PC-3 (cell line): Measurements from ENCODE around the gene LPAR1. TPM values are rescaled to one million over a fixed set of nuclear protein-coding genes. Genes with fewer than 3 reads are reported as not detected.

ENCODE experiments used
- ATAC-seq: fragments of 200-7000 bp; cut with Tn5 transposase; 2 replicates; pipeline ENCODE4 v1.9.1; 2020; ENCODE audit warnings: mild to moderate bottlenecking, moderate library complexity
- BruUV-seq: library from RNA; stranded (reverse); fragments of 400-500 nt; replicated peaks from 2 replicates; lab custom pipeline; 2021; lab: Mats Ljungman, UMichigan
- CTCF ChIA-PET: fragments of 300-600 bp; sonication (Branson Sonifier 250); formaldehyde crosslinking; loops from one replicate; lab custom pipeline; 2022; ENCODE audit warnings: antibody characterized with exemption; lab: Charles Lee
- POLR2A ChIA-PET: fragments of 300-600 bp; sonication (Branson Sonifier 250); formaldehyde crosslinking; loops from one replicate; lab custom pipeline; 2022; ENCODE audit warnings: antibody characterized with exemption; ENCODE audit not compliant: unreplicated experiment; lab: Charles Lee
- DNase-seq: peaks from one replicate; pipeline ENCODE4 v3.0.0-alpha.2; 2015
- H2AFZ ChIP-seq: fragments of 300-600 bp; sonication (generic); 2 replicates; pipeline ENCODE4 v1.6.0; 2016; ENCODE audit warnings: antibody characterized with exemption, low read length
- H3F3A ChIP-seq: fragments of 300-600 bp; sonication (generic); one replicate; pipeline ENCODE4 v1.6.0; 2017; ENCODE audit warnings: antibody characterized with exemption, low read length, control low read depth, mild to moderate bottlenecking; ENCODE audit not compliant: unreplicated experiment
- H3K27ac ChIP-seq: fragments of 300-600 bp; sonication (generic); 2 replicates; pipeline ENCODE4 v1.5.1; 2016; ENCODE audit warnings: mild to moderate bottlenecking, low read length
- H3K27me3 ChIP-seq: fragments of 300-600 bp; sonication (generic); 2 replicates; pipeline ENCODE4 v1.6.1; 2016; ENCODE audit warnings: low read length, mixed read lengths
- H3K36me3 ChIP-seq: fragments of 300-600 bp; sonication (generic); 2 replicates; pipeline ENCODE4 v1.6.1; 2016; ENCODE audit warnings: low read depth, mixed run types, low read length, mixed read lengths
- H3K4me1 ChIP-seq: fragments of 300-600 bp; sonication (generic); 2 replicates; pipeline ENCODE4 v1.5.1; 2016; ENCODE audit warnings: low read length; ENCODE audit not compliant: insufficient read depth
- H3K4me2 ChIP-seq: fragments of 300-600 bp; sonication (generic); 2 replicates; pipeline ENCODE4 v1.6.0; 2016; ENCODE audit warnings: low read length
- H3K4me3 ChIP-seq: fragments of 300-600 bp; sonication (generic); 2 replicates; pipeline ENCODE4 v1.5.1; 2016; ENCODE audit warnings: mild to moderate bottlenecking, low read length, mixed read lengths
- H3K79me2 ChIP-seq: fragments of 300-600 bp; sonication (generic); 2 replicates; pipeline ENCODE4 v1.6.1; 2017; ENCODE audit warnings: low read length, mixed read lengths
- H3K9ac ChIP-seq: fragments of 300-600 bp; sonication (generic); 2 replicates; pipeline ENCODE4 v1.6.0; 2016; ENCODE audit warnings: mild to moderate bottlenecking, low read length
- H3K9me2 ChIP-seq: fragments of 300-600 bp; sonication (generic); replicated peaks from 2 replicates; pipeline ENCODE4 v1.6.1; 2016; ENCODE audit warnings: mixed run types, low read length, mixed read lengths
- H3K9me3 ChIP-seq: fragments of 300-600 bp; sonication (generic); 2 replicates; pipeline ENCODE4 v1.6.1; 2016; ENCODE audit warnings: low read length, mixed read lengths
- H4K20me1 ChIP-seq: fragments of 300-600 bp; sonication (generic); 2 replicates; pipeline ENCODE4 v1.6.1; 2016; ENCODE audit warnings: low read length, mixed read lengths
- CTCF ChIP-seq: fragments of 300-600 bp; sonication (generic); conservative IDR thresholded peaks from 2 replicates; pipeline ENCODE4 v1.5.1; 2017; ENCODE audit warnings: antibody characterized with exemption, low read depth, mild to moderate bottlenecking, low read length
- EZH2 ChIP-seq: fragments of 300-600 bp; sonication (generic); IDR thresholded peaks from one replicate; pipeline ENCODE4 v1.6.1; 2017; ENCODE audit warnings: antibody characterized with exemption, mild to moderate bottlenecking, low read length; ENCODE audit not compliant: unreplicated experiment
- EZH2phosphoT487 ChIP-seq: fragments of 300-600 bp; sonication (generic); IDR thresholded peaks from 2 replicates; pipeline ENCODE4 v1.6.1; 2018; ENCODE audit warnings: mild to moderate bottlenecking, antibody characterized with exemption, low read length, borderline replicate concordance
- intact Hi-C: fragments of 100-400 bp; cut with micrococcal nuclease; formaldehyde crosslinking; loops from 2 replicates; pipeline ENCODE4 v1.9.0; 2023
- total RNA-seq: library from RNA; depleted of rRNA; stranded (reverse); fragments of >200 nt; gene quantifications from 2 replicates; pipeline ENCODE4 v1.2.3, GENCODE V29; 2014

LPAR1 gene
- total RNA-seq, 1 experiment from 2014 or later: 67.9 TPM

GRCh38 chr9:110898866-110899265 lies 139.4 kb downstream of the LPAR1 start:
- Histone ChIP-seq H4K20me1 (no peaks in the 10 kb centered on the region), H3K27me3 (no peaks in the 10 kb centered on the region), H2AFZ (no peak overlapping the region), H3K27ac (no peak overlapping the region), H3K9ac (no peak overlapping the region), H3K4me3 (no peak overlapping the region), H3K4me2 (no peak overlapping the region), H3K9me2 (no peaks in the 10 kb centered on the region), H3K36me3 (peaks cover 78% of the 10 kb centered on the region), H3K9me3 (peaks cover 9% of the 10 kb centered on the region; the same call in 1 of the 2 replicates), H3F3A (peaks cover 15% of the 10 kb centered on the region), H3K4me1 (peaks cover 13% of the 10 kb centered on the region), H3K79me2 (peaks cover 83% of the 10 kb centered on the region)
- ATAC-seq: no peak
- intact Hi-C loops: no loop called here
- ChIA-PET POLR2A (no interaction called here), CTCF (no interaction called here)
- BruUV-seq: no TSS peak
- no peak for DNase-seq
- no peak for TF ChIP-seq EZH2phosphoT487
- no peak for TF ChIP-seq EZH2
- TF ChIP-seq CTCF: no peak

GRCh38 chr9:110898358-110898757 lies 139.9 kb downstream of the LPAR1 start:
- POLR2A ChIA-PET: no interaction called here
- no peak overlapping the region for H3K27ac ChIP-seq
- peaks cover 15% of the 10 kb centered on the region for H3F3A ChIP-seq
- no peaks in the 10 kb centered on the region for H3K27me3 ChIP-seq
- H3K4me1 ChIP-seq: peaks cover 14% of the 10 kb centered on the region
- ATAC-seq: no peak
- peaks cover 76% of the 10 kb centered on the region for H3K36me3 ChIP-seq
- H4K20me1 ChIP-seq: no peaks in the 10 kb centered on the region
- H3K9me3 ChIP-seq: peaks cover 8% of the 10 kb centered on the region; the same call in 1 of the 2 replicates
- BruUV-seq: no TSS peak
- intact Hi-C loops: no loop called here
- CTCF ChIA-PET: no interaction called here
- no peaks in the 10 kb centered on the region for H3K9me2 ChIP-seq
- no peak overlapping the region for H3K4me2 ChIP-seq
- no peak overlapping the region for H3K9ac ChIP-seq
- TF ChIP-seq CTCF (no peak), EZH2 (no peak), EZH2phosphoT487 (no peak)
- no peak overlapping the region for H2AFZ ChIP-seq
- DNase-seq: no peak
- peaks cover 82% of the 10 kb centered on the region for H3K79me2 ChIP-seq
- no peak overlapping the region for H3K4me3 ChIP-seq

GRCh38 chr9:110897943-110898342 lies 140.3 kb downstream of the LPAR1 start:
- Histone ChIP-seq H3K4me3 (no peak overlapping the region), H3K4me2 (no peak overlapping the region), H3F3A (peaks cover 11% of the 10 kb centered on the region), H3K9ac (no peak overlapping the region), H3K9me3 (peaks cover 4% of the 10 kb centered on the region; the same call in 1 of the 2 replicates), H3K79me2 (peaks cover 82% of the 10 kb centered on the region), H3K4me1 (peaks cover 18% of the 10 kb centered on the region), H3K27ac (no peak overlapping the region), H2AFZ (no peak overlapping the region), H3K9me2 (no peaks in the 10 kb centered on the region), H4K20me1 (no peaks in the 10 kb centered on the region), H3K36me3 (peaks cover 75% of the 10 kb centered on the region), H3K27me3 (no peaks in the 10 kb centered on the region)
- no TSS peak for BruUV-seq
- no peak for TF ChIP-seq EZH2phosphoT487
- intact Hi-C loops: no loop called here
- ATAC-seq: no peak
- no peak for DNase-seq
- ChIA-PET CTCF (no interaction called here), POLR2A (no interaction called here)
